Adrenal gland (tissue), 12 donors: ENCODE data around the gene TEX36. TPM values are rescaled to one million over a fixed set of nuclear protein-coding genes. Genes with fewer than 3 reads are reported as not detected.

Experiments
- DNase-seq, 7 donors: peaks; one replicate each; pipeline ENCODE4 v3.0.0-alpha.2; 2019 to 2020
- H3K27ac ChIP-seq, 5 donors: fragments of 200-600 bp; sonication (generic) in 4 of 5; 1 replicate in 3 of 5; 2 replicates in 2 of 5; pipeline versions ENCODE4 v1.5.1 to v1.8.0; 2016 to 2020; ENCODE audit warnings: mild to moderate bottlenecking in 1 of 5
- H3K27me3 ChIP-seq: fragments of 200-600 bp; 2 replicates; pipeline ENCODE4 v1.8.0; 2021
- H3K36me3 ChIP-seq, 2 donors: fragments of 200-600 bp; replicated peaks in 1 of 2; 1 replicate in 1 of 2; 2 replicates in 1 of 2; pipeline versions ENCODE4 v1.5.1 to v1.8.0; 2018 to 2022
- H3K4me1 ChIP-seq, 2 donors: fragments of 200-600 bp; replicated peaks in 1 of 2; 1 replicate in 1 of 2; 2 replicates in 1 of 2; pipeline versions ENCODE4 v1.5.1 to v1.8.0; 2018 to 2021
- H3K4me3 ChIP-seq, 4 donors: fragments of 200-600 bp; sonication (generic) in 3 of 4; one replicate each; pipeline ENCODE4 v1.5.1; 2016 to 2018
- H3K9me3 ChIP-seq, 3 donors: fragments of 200-600 bp; sonication (generic) in 1 of 3; replicated peaks in 1 of 3; 1 replicate in 2 of 3; 2 replicates in 1 of 3; pipeline versions ENCODE4 v1.5.1 to v1.8.0; 2016 to 2021
- CTCF ChIP-seq, 6 experiments: fragments of 450-650 bp in 4 of 6; fragments of 200-600 bp in 2 of 6; sonication (generic) in 1 of 6; IDR thresholded peaks; 1 replicate in 5 of 6; 2 replicates in 1 of 6; pipeline versions ENCODE4 v1.5.1 to v1.8.0; 2016 to 2021; ENCODE audit warnings: antibody characterized with exemption in 6 of 6, mild to moderate bottlenecking in 2 of 6, moderate library complexity in 1 of 6
- POLR2A ChIP-seq, 2 donors: fragments of 450-650 bp; IDR thresholded peaks; one replicate each; pipeline ENCODE4 v1.6.1; 2017; ENCODE audit warnings: antibody characterized with exemption in 2 of 2, mild to moderate bottlenecking in 2 of 2, moderate library complexity in 1 of 2
- WGBS, 4 donors: extraction: QIAGEN DNeasy Blood & Tissue Kit in 2 of 4; methylation state at CpG; one replicate each; pipeline versions ENCODE4 v1.1.5 to v1.1.7; 2013 to 2017; 5-methylcytosine and 5-hydroxymethylcytosine counted together
- intact Hi-C, 2 donors: fragments of 100-400 bp; cut with DNase I; formaldehyde crosslinking; loops; one replicate each; pipeline versions ENCODE4 v1.14.1 to v1.15.0; 2022 to 2023
- polyA plus RNA-seq, 3 donors: library from polyadenylated mRNA; stranded (reverse); fragments of 200-250 nt in 2 of 3; fragments of 350-450 nt in 1 of 3; fragmentation: Illumina TruSeq in 1 of 3; extraction: RNeasy Lipid Tissue Mini Kit (QIAGEN cat#74804) in 1 of 3; gene quantifications; one replicate each; pipeline ENCODE4 v1.2.3, GENCODE V29; 2013 to 2014
- total RNA-seq, 9 donors: library from RNA; depleted of rRNA in 4 of 9; stranded (reverse); fragments of >200 nt in 4 of 9; fragments of 120-200 nt in 1 of 9; fragmentation: NEBNext Ultra II Directional in 1 of 9; extraction: Animal tissue kit (Norgen Biotek cat#: 25700) in 1 of 9; gene quantifications; one replicate each; pipeline versions ENCODE4 v1.1.0 to v1.2.4, GENCODE V29; 2013 to 2023
- donor health status: healthy with polysubstance abuse.
- donor health status: Bipolar disorder and iron deficiency.
- donor health status: DM: yes; HTN: yes; CAD: no.
- donor health status: DM: no; HTN: no; CAD: no.
- donor health status: DM: no; HTN: no; CAD: no.
- donor health status: DM: yes; HTN: yes; CAD: no.

TEX36 gene
- total and polyA plus RNA-seq, 12 donors = not detected

GRCh38 chr10:125691160-125691981 is 8.4 kb upstream of the TEX36 start:
- no peak for DNase-seq
- WGBS, 4 donors = 86 to 91% (median 88%) methylated on average over 19 of the region's 19 CpGs
- Histone ChIP-seq H3K36me3 (no peaks in the 10 kb centered on the region), H3K27me3 (no peaks in the 10 kb centered on the region), H3K4me3 (no peak overlapping the region), H3K27ac (no peak overlapping the region), H3K9me3 (no peaks in the 10 kb centered on the region), H3K4me1 (no peaks in the 10 kb centered on the region)
- intact Hi-C loops = no loop called here
- TF ChIP-seq POLR2A (IDR thresholded peaks at IDR 0.05) (no peak), CTCF (IDR thresholded peaks at IDR 0.05) (no peak)

GRCh38 chr10:125689955-125690569 is 7.1 kb upstream of the TEX36 start:
- no peak overlapping the region for H3K27ac ChIP-seq
- TF ChIP-seq CTCF (IDR thresholded peaks at IDR 0.05) (no peak), POLR2A (IDR thresholded peaks at IDR 0.05) (no peak)
- H3K4me3 ChIP-seq = no peak overlapping the region
- H3K9me3 ChIP-seq = no peaks in the 10 kb centered on the region
- DNase-seq = no peak
- H3K36me3 ChIP-seq = no peaks in the 10 kb centered on the region
- WGBS, 4 donors = 76 to 86% (median 80%) methylated on average over 8 of the region's 8 CpGs
- no peaks in the 10 kb centered on the region for H3K4me1 ChIP-seq
- no peaks in the 10 kb centered on the region for H3K27me3 ChIP-seq
- intact Hi-C loops = no loop called here

GRCh38 chr10:125687507-125688185 is 4.7 kb upstream of the TEX36 start:
- TF ChIP-seq POLR2A (IDR thresholded peaks at IDR 0.05) (no peak), CTCF (IDR thresholded peaks at IDR 0.05) (no peak)
- DNase-seq = no peak
- no peak overlapping the region for H3K27ac ChIP-seq
- H3K9me3 ChIP-seq = no peaks in the 10 kb centered on the region
- 63 to 78% (median 64%) methylated on average over 3 of the region's 3 CpGs for WGBS, 4 donors
- H3K4me3 ChIP-seq = no peak overlapping the region
- intact Hi-C loops = no loop called here
- no peaks in the 10 kb centered on the region for H3K27me3 ChIP-seq
- no peaks in the 10 kb centered on the region for H3K4me1 ChIP-seq
- no peaks in the 10 kb centered on the region for H3K36me3 ChIP-seq

- H3K4me3 ChIP-seq = no peak overlapping the region
- no peaks in the 10 kb centered on the region for H3K9me3 ChIP-seq
- intact Hi-C loops = no loop called here
- no peaks in the 10 kb centered on the region for H3K36me3 ChIP-seq
- no peak for DNase-seq
- no peak for TF ChIP-seq CTCF (IDR thresholded peaks at IDR 0.05)
- no peak for TF ChIP-seq POLR2A (IDR thresholded peaks at IDR 0.05)
- no peak overlapping the region for H3K27ac ChIP-seq
- no peaks in the 10 kb centered on the region for H3K4me1 ChIP-seq
- no peaks in the 10 kb centered on the region for H3K27me3 ChIP-seq
- WGBS, 4 donors = 56 to 61% (median 59%) methylated on average over 4 to 5 of the region's 5 CpGs
Observed at GRCh38 chr10:125684581-125684980, 1.6 kb upstream of the TEX36 start.
